ENCODE results near the gene PSMB4. TPM values are rescaled to one million over a fixed set of nuclear protein-coding genes. Genes with fewer than 3 reads are reported as not detected.

PSMB4 gene
- total RNA-seq, 1 experiment from 2014 or later = 413 TPM

DNA sequence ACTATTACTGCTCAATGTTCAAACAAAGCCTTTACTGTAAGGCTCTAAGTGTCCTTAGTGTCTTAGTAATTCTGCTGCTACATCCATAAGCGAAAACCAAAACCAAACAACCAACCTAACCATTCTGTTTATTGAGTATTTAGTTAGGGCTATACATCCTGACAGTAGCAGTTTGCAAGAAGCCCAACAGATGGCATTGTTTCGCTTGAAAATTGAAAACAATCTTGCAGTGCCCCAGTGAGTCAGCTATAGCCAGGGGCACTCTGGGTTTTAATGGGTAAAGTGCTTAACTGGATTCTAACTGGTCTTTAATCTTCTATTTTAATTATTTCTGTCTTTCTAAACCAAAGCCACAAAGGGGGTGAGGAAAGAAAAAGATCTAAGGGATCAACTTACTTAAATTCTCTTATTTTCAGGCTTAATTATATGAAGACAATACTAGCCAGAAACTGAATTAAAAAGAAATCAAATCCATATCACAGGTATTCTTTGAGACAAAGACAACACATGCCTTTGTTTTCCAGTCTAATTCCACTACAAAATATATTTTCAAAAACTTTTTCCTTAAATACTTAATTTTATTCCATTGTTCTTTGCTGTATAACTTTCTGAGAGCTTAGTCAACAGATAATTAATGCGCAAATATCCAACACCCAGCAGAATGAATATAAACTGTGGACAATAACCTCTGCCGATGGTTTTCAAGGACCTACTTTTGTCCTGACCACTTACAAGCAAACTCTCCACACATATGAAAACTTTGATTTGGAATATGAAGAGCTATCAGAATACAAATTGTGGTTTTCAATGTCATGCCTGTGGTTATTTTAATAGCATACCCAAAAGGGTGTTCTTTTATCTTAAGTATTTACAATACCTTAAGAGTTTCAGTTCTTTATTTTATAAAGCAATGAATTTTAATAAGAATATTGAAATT is 44.7 kb downstream of the PSMB4 start:
- Histone ChIP-seq H3K9ac (ENCODE audit: extremely low read depth, insufficient read length, low read length) (no peak overlapping the region), H3K23ac (ENCODE audit: insufficient read length, low read depth, low read length) (no peak overlapping the region), H3K56ac (ENCODE audit: insufficient read length, low read depth, low read length) (no peak overlapping the region), H3T11ph (ENCODE audit: low read length) (no peak overlapping the region), H3K79me2 (ENCODE audit: insufficient read depth, low read length) (peaks cover 47% of the 10 kb centered on the region; the same call in 1 of the 2 replicates), H3K18ac (ENCODE audit: insufficient read length, low read depth, low read length) (no peak overlapping the region), H2AFZ (ENCODE audit: low read length) (no peak overlapping the region), H4K8ac (replicated peaks; ENCODE audit: insufficient read length, low read depth, low read length) (no peak overlapping the region), H4K5ac (ENCODE audit: insufficient read length, low read depth, low read length) (no peak overlapping the region), H2BK15ac (ENCODE audit: low read depth, low read length) (no peak overlapping the region), H3K4ac (ENCODE audit: low read depth, low read length) (no peak overlapping the region), H2BK20ac (ENCODE audit: low read depth, low read length, poor library complexity, severe bottlenecking) (no peak overlapping the region), H4K20me1 (ENCODE audit: control insufficient read depth, insufficient read depth, insufficient read length) (no peaks in the 10 kb centered on the region), H2AK5ac (ENCODE audit: insufficient read length, low read length) (no peak overlapping the region), H3K4me1 (ENCODE audit: insufficient read depth, low read length) (no peaks in the 10 kb centered on the region), H3K79me1 (ENCODE audit: insufficient read depth, low read depth, low read length, poor library complexity, severe bottlenecking) (peaks cover 13% of the 10 kb centered on the region), H3K27ac (ENCODE audit: insufficient read length, low read depth, low read length) (no peak overlapping the region), H3K27me3 (ENCODE audit: insufficient read depth, low read length) (no peaks in the 10 kb centered on the region), H2BK120ac (ENCODE audit: low read depth, low read length, poor library complexity, severe bottlenecking) (no peak overlapping the region), H2BK12ac (ENCODE audit: insufficient read length, low read depth, low read length) (no peak overlapping the region), H4K91ac (ENCODE audit: insufficient read length, low read depth, low read length) (no peak overlapping the region), H3K14ac (ENCODE audit: insufficient read depth, low read length) (no peak overlapping the region), H3K9me3 (ENCODE audit: control insufficient read depth, low read depth, low read length) (no peaks in the 10 kb centered on the region), H3K4me2 (ENCODE audit: insufficient read depth, insufficient read length, low read length) (no peak overlapping the region), H3K23me2 (ENCODE audit: insufficient read length, low read depth, low read length, poor library complexity, severe bottlenecking) (no peaks in the 10 kb centered on the region), H2BK5ac (ENCODE audit: insufficient read length, low read length) (no peak overlapping the region)
- TF ChIP-seq, protein P1, sequence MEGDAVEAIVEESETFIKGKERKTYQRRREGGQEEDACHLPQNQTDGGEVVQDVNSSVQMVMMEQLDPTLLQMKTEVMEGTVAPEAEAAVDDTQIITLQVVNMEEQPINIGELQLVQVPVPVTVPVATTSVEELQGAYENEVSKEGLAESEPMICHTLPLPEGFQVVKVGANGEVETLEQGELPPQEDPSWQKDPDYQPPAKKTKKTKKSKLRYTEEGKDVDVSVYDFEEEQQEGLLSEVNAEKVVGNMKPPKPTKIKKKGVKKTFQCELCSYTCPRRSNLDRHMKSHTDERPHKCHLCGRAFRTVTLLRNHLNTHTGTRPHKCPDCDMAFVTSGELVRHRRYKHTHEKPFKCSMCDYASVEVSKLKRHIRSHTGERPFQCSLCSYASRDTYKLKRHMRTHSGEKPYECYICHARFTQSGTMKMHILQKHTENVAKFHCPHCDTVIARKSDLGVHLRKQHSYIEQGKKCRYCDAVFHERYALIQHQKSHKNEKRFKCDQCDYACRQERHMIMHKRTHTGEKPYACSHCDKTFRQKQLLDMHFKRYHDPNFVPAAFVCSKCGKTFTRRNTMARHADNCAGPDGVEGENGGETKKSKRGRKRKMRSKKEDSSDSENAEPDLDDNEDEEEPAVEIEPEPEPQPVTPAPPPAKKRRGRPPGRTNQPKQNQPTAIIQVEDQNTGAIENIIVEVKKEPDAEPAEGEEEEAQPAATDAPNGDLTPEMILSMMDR (conservative IDR thresholded peaks at IDR 0.05) = peak; percentile 74
- H3K4me1 Mint-ChIP-seq = peaks cover 7 to 16% of the 10 kb centered on the region in 2 experiments
- no peak overlapping the region for H3K4me3 Mint-ChIP-seq
- no CpG with 5 or more reads among the region's 4 CpGs for WGBS (ENCODE audit: extremely low coverage, insufficient read length, low lambda C conversion rate)
- DNase-seq = peak; percentile 48
- no peaks in the 10 kb centered on the region for H3K27me3 Mint-ChIP-seq (ENCODE audit: low read depth)
- H3K36me3 Mint-ChIP-seq (ENCODE audit: insufficient read depth in 1 of 3, low read depth in 3 of 3) = peaks cover 5 to 24% (median 24%) of the 10 kb centered on the region in 3 experiments; a peak in 5 of 7 replicates
- H3K9me3 Mint-ChIP-seq = no peaks in the 10 kb centered on the region
- H3K27ac Mint-ChIP-seq = no peak overlapping the region
